Fibroblast of lung (primary cell): ENCODE data around the gene SH3GL2.

Experiments
- CTCF ChIP-seq, 2 donors: IDR thresholded peaks in 1 of 2; conservative IDR thresholded peaks in 1 of 2; 1 replicate in 1 of 2; 2 replicates in 1 of 2; pipeline ENCODE4 v1.5.1; 2011 to 2012; ENCODE audit warnings: low read length in 2 of 2, control low read depth in 1 of 2, inconsistent platforms in 1 of 2, low read depth in 1 of 2, mild to moderate bottlenecking in 1 of 2
- EZH2 ChIP-seq: IDR thresholded peaks from 2 replicates; pipeline ENCODE4 v1.5.1; 2012; ENCODE audit warnings: low read length, control low read depth, mild to moderate bottlenecking; ENCODE audit errors: missing control alignments

GRCh38 chr9:17829064-17829463, 250.2 kb downstream of the SH3GL2 start:
- TF ChIP-seq EZH2 (no peak), CTCF (conservative IDR thresholded peaks at IDR 0.05 in 1 of 2, IDR thresholded peaks at IDR 0.05 in 1 of 2; ENCODE audit: low read depth in 1 of 2, low read length in 2 of 2) (no peak)
